BE2C (cell line): Measurements from ENCODE around the gene LIPC.

Source experiments
- DNase-seq: peaks from one replicate; pipeline ENCODE4 v3.0.0-alpha.2; 2020
- H3K27me3 ChIP-seq: fragments of 250-450 bp; sonication (Bioruptor Pico); 2 replicates; pipeline ENCODE4 v1.5.1; 2020; ENCODE audit warnings: mild to moderate bottlenecking
- H3K36me3 ChIP-seq: fragments of 250-450 bp; sonication (Bioruptor Pico); 2 replicates; pipeline ENCODE4 v1.5.1; 2020; ENCODE audit warnings: mild to moderate bottlenecking
- H3K4me1 ChIP-seq: fragments of 250-450 bp; sonication (Bioruptor Pico); 2 replicates; pipeline ENCODE4 v1.5.1; 2020
- H3K4me3 ChIP-seq: 2 replicates; pipeline ENCODE4 v1.5.1; 2011; ENCODE audit warnings: low read depth, low read length
- H3K9me3 ChIP-seq: fragments of 250-450 bp; sonication (Bioruptor Pico); 2 replicates; pipeline ENCODE4 v1.5.1; 2020
- TF ChIP-seq, protein P1 (sequence below): IDR thresholded peaks from 2 replicates; pipeline ENCODE4 v1.5.1; 2012; ENCODE audit warnings: mild to moderate bottlenecking, low read depth, low read length

The LIPC gene

DNA sequence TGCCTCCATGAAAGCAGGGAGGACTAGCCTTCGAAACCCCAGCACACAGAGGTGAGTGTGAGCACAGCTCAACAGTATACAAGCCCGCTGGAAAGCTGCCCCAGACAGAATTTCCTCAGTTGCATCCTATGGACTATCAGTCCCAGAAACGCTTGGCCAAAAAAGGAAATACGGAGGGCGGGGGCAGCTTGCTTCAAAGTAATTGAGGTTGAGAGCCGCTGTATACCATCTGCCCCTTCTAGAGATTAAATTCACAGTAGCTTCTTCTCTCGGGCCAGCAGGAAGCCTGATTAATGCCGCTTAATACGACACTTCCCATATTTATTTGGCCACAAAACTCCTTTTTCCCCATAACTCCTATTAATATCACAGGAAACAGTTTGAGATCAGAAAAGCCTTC is 88.7 kb downstream of the LIPC start:
- Histone ChIP-seq H3K27me3 (no peaks in the 10 kb centered on the region), H3K9me3 (no peaks in the 10 kb centered on the region), H3K4me1 (peaks cover 31% of the 10 kb centered on the region), H3K36me3 (no peaks in the 10 kb centered on the region), H3K4me3 (no peak overlapping the region)
- DNase-seq: no peak
- TF ChIP-seq, protein P1, sequence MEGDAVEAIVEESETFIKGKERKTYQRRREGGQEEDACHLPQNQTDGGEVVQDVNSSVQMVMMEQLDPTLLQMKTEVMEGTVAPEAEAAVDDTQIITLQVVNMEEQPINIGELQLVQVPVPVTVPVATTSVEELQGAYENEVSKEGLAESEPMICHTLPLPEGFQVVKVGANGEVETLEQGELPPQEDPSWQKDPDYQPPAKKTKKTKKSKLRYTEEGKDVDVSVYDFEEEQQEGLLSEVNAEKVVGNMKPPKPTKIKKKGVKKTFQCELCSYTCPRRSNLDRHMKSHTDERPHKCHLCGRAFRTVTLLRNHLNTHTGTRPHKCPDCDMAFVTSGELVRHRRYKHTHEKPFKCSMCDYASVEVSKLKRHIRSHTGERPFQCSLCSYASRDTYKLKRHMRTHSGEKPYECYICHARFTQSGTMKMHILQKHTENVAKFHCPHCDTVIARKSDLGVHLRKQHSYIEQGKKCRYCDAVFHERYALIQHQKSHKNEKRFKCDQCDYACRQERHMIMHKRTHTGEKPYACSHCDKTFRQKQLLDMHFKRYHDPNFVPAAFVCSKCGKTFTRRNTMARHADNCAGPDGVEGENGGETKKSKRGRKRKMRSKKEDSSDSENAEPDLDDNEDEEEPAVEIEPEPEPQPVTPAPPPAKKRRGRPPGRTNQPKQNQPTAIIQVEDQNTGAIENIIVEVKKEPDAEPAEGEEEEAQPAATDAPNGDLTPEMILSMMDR: no peak

DNA sequence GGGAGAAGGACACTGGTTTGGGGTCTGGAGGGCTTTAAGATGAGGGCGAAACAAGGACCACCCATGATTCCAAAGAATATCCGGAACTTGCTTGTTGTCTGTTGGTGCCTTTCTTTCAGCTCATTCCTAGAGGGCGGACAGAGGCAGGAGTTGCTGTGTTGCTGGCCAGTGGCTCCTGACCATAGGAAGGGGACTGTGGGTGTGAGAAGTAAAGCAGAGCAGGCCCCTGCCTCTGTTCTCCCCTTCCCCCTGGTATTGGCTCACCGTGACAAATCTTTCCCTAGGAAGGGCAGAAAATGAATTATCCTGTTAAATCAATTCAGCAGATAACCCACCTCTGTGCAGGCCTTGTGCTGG is 89.1 kb downstream of the LIPC start:
- Histone ChIP-seq H3K4me1 (peaks cover 31% of the 10 kb centered on the region), H3K9me3 (no peaks in the 10 kb centered on the region), H3K27me3 (no peaks in the 10 kb centered on the region), H3K36me3 (no peaks in the 10 kb centered on the region), H3K4me3 (peak overlapping the region; percentile 28)
- DNase-seq: no peak
- TF ChIP-seq, protein P1: no peak

GRCh38 chr15:58521293-58521991 is 89.7 kb downstream of the LIPC start:
- peak; percentile 83 for DNase-seq
- H3K9me3 ChIP-seq: no peaks in the 10 kb centered on the region
- no peaks in the 10 kb centered on the region for H3K27me3 ChIP-seq
- no peaks in the 10 kb centered on the region for H3K36me3 ChIP-seq
- H3K4me1 ChIP-seq: peaks cover 31% of the 10 kb centered on the region
- peak overlapping the region; percentile 28 for H3K4me3 ChIP-seq
- TF ChIP-seq, protein P1: no peak

- DNase-seq: peak; percentile 60
- Histone ChIP-seq H3K4me1 (peaks cover 31% of the 10 kb centered on the region), H3K27me3 (no peaks in the 10 kb centered on the region), H3K9me3 (no peaks in the 10 kb centered on the region), H3K36me3 (no peaks in the 10 kb centered on the region), H3K4me3 (no peak overlapping the region)
- TF ChIP-seq, protein P1: no peak
Measured at GRCh38 chr15:58522391-58522790, 90.6 kb downstream of the LIPC start.

- H3K36me3 ChIP-seq: no peaks in the 10 kb centered on the region
- no peaks in the 10 kb centered on the region for H3K9me3 ChIP-seq
- TF ChIP-seq, protein P1: no peak
- DNase-seq: no peak
- H3K4me3 ChIP-seq: no peak overlapping the region
- H3K4me1 ChIP-seq: peaks cover 31% of the 10 kb centered on the region
- no peaks in the 10 kb centered on the region for H3K27me3 ChIP-seq
Measured at GRCh38 chr15:58522865-58523264, 91.1 kb downstream of the LIPC start.

GRCh38 chr15:58523634-58524033 is 91.8 kb downstream of the LIPC start:
- Histone ChIP-seq H3K36me3 (no peaks in the 10 kb centered on the region), H3K9me3 (no peaks in the 10 kb centered on the region), H3K4me1 (peaks cover 31% of the 10 kb centered on the region), H3K27me3 (no peaks in the 10 kb centered on the region), H3K4me3 (no peak overlapping the region)
- TF ChIP-seq, protein P1: no peak
- no peak for DNase-seq
